Activated naive CD4-positive, alpha-beta T cell treated with anti-CD3 and anti-CD28 coated beads, Interleukin-2, amount 50 U/mL, for 16 hours (primary cell): ENCODE data around the gene SMIM33.
"Not testable (repeated sequence)": the region's sequence is repeated elsewhere in the genome, so short reads cannot be mapped to it uniquely, and the experiment has no call there.

Source experiments
- DNase-seq: peaks from one replicate; pipeline ENCODE4 v3.0.0-alpha.2; 2020

SMIM33 gene

GRCh38 chr5:139457653-139458306 is 13.0 kb upstream of the SMIM33 start:
- DNase-seq = no peak

GRCh38 chr5:139458580-139459407 is 12.0 kb upstream of the SMIM33 start:
- peak; percentile 73 for DNase-seq

- peak; percentile 29 for DNase-seq
Measured at GRCh38 chr5:139459451-139459934, 11.3 kb upstream of the SMIM33 start.

GRCh38 chr5:139460455-139460854 is 10.3 kb upstream of the SMIM33 start:
- no peak for DNase-seq

- DNase-seq = no peak
Measured at GRCh38 chr5:139461176-139461575, 9.6 kb upstream of the SMIM33 start.

- DNase-seq = no peak
Measured at GRCh38 chr5:139461698-139462097, 9.1 kb upstream of the SMIM33 start.

- no peak for DNase-seq
Measured at GRCh38 chr5:139462586-139463276, 8.1 kb upstream of the SMIM33 start, which contains the start of gene ECSCR. TSS of gene ECSCR (minus strand) at chr5:139462743. CDS start at chr5:139462670, 73 bp downstream.

- DNase-seq = no peak
Measured at GRCh38 chr5:139468421-139468931, 2.3 kb upstream of the SMIM33 start.

GRCh38 chr5:139472386-139473030 is 1.7 kb downstream of the SMIM33 start:
- DNase-seq = no peak

GRCh38 chr5:139473105-139473504 is 2.3 kb downstream of the SMIM33 start:
- DNase-seq = no peak

GRCh38 chr5:139473565-139473964 is 2.8 kb downstream of the SMIM33 start:
- DNase-seq = no peak

GRCh38 chr5:139474890-139475791 is 4.3 kb downstream of the SMIM33 start:
- no peak for DNase-seq

- no peak for DNase-seq
Measured at GRCh38 chr5:139475865-139476617, 5.2 kb downstream of the SMIM33 start.

GRCh38 chr5:139478657-139479423 is 8.0 kb downstream of the SMIM33 start:
- DNase-seq = not testable (repeated sequence)

- DNase-seq = not testable (repeated sequence)
Measured at GRCh38 chr5:139479729-139480128, 8.9 kb downstream of the SMIM33 start.

GRCh38 chr5:139481122-139481533 is 10.3 kb downstream of the SMIM33 start:
- peak; percentile 48 for DNase-seq

GRCh38 chr5:139481580-139482049 is 10.8 kb downstream of the SMIM33 start:
- no peak for DNase-seq

- DNase-seq = peak; percentile 43
Measured at GRCh38 chr5:139482050-139482889, 11.5 kb downstream of the SMIM33 start, which contains the start of gene STING1. TSS of gene STING1 (minus strand) at chr5:139482758. CDS start at chr5:139481704, 1,054 bp downstream.

GRCh38 chr5:139482890-139483208 is 12.0 kb downstream of the SMIM33 start:
- DNase-seq = not testable (repeated sequence)
